HEK293 (cell line): ENCODE results near the gene PTPN6.

ENCODE experiments used
- BCL11B ChIP-seq: fragments of 450-650 bp; formaldehyde crosslinking; IDR thresholded peaks from 2 replicates; pipeline ENCODE4 v1.5.1; 2016; ENCODE audit warnings: low read depth, missing biosample characterization, missing genetic modification characterization
- GLI2 ChIP-seq: fragments of 450-650 bp; formaldehyde crosslinking; IDR thresholded peaks from 2 replicates; pipeline ENCODE4; 2017; ENCODE audit warnings: missing biosample characterization, missing genetic modification characterization, low read depth, borderline replicate concordance
- GLIS1 ChIP-seq: fragments of 450-650 bp; formaldehyde crosslinking; IDR thresholded peaks from 2 replicates; pipeline ENCODE4 v1.5.1; 2016; ENCODE audit warnings: missing biosample characterization, missing genetic modification characterization
- GLIS2 ChIP-seq: fragments of 450-650 bp; formaldehyde crosslinking; IDR thresholded peaks from 2 replicates; pipeline ENCODE4 v1.5.1; 2016; ENCODE audit warnings: missing biosample characterization, missing genetic modification characterization
- HOXD13 ChIP-seq: sonication (generic); formaldehyde crosslinking; IDR thresholded peaks from 2 replicates; pipeline ENCODE4 v1.8.0; 2022; ENCODE audit warnings: missing genetic modification reagents, borderline replicate concordance
- ZBTB7A ChIP-seq: fragments of 450-650 bp; formaldehyde crosslinking; IDR thresholded peaks from 2 replicates; pipeline ENCODE4 v1.5.1; 2016; ENCODE audit warnings: low read depth, missing biosample characterization, missing genetic modification characterization
- ZEB2 ChIP-seq: fragments of 450-650 bp; formaldehyde crosslinking; IDR thresholded peaks from 2 replicates; pipeline ENCODE4 v1.5.1; 2016; ENCODE audit warnings: missing biosample characterization, missing genetic modification characterization
- ZNF184 ChIP-seq: fragments of 450-650 bp; IDR thresholded peaks from 2 replicates; pipeline ENCODE4 v1.5.1; 2018; ENCODE audit warnings: missing biosample characterization, mild to moderate bottlenecking, missing genetic modification characterization
- ZNF302 ChIP-seq: fragments of 450-650 bp; formaldehyde crosslinking; IDR thresholded peaks from 2 replicates; pipeline ENCODE4 v1.5.1; 2016; ENCODE audit warnings: missing biosample characterization, missing genetic modification characterization, low read depth
- ZNF350 ChIP-seq: fragments of 450-650 bp; formaldehyde crosslinking; IDR thresholded peaks from 2 replicates; pipeline ENCODE4 v1.5.0; 2017; ENCODE audit warnings: missing biosample characterization, mild to moderate bottlenecking, missing genetic modification characterization
- ZNF391 ChIP-seq: fragments of 450-650 bp; formaldehyde crosslinking; IDR thresholded peaks from 2 replicates; pipeline ENCODE4 v1.5.1; 2016; ENCODE audit warnings: low read depth, missing biosample characterization, missing genetic modification characterization, borderline replicate concordance
- ZNF510 ChIP-seq: fragments of 450-650 bp; formaldehyde crosslinking; IDR thresholded peaks from 2 replicates; pipeline ENCODE4 v1.5.1; 2018; ENCODE audit warnings: mild to moderate bottlenecking, missing genetic modification characterization, missing biosample characterization; ENCODE audit not compliant: insufficient replicate concordance
- ZNF548 ChIP-seq: fragments of 450-650 bp; formaldehyde crosslinking; IDR thresholded peaks from 2 replicates; pipeline ENCODE4 v1.5.1; 2016; ENCODE audit warnings: missing biosample characterization, missing genetic modification characterization
- ZNF701 ChIP-seq: fragments of 450-650 bp; formaldehyde crosslinking; IDR thresholded peaks from 2 replicates; pipeline ENCODE4 v1.5.1; 2016; ENCODE audit warnings: missing biosample characterization, missing genetic modification characterization
- ZNF707 ChIP-seq: fragments of 450-650 bp; formaldehyde crosslinking; IDR thresholded peaks from 2 replicates; pipeline ENCODE4 v1.5.1; 2016; ENCODE audit warnings: missing biosample characterization, missing genetic modification characterization
- ZSCAN16 ChIP-seq: fragments of 450-650 bp; formaldehyde crosslinking; IDR thresholded peaks from 2 replicates; pipeline ENCODE4 v1.5.1; 2016; ENCODE audit warnings: missing biosample characterization, missing genetic modification characterization
- TF ChIP-seq, protein P1 (sequence below): fragments of 450-650 bp; formaldehyde crosslinking; IDR thresholded peaks from 2 replicates; pipeline ENCODE4 v1.5.0; 2017; ENCODE audit warnings: missing biosample characterization, missing genetic modification characterization, borderline replicate concordance
- TF ChIP-seq, protein P2 (sequence below): fragments of 450-650 bp; formaldehyde crosslinking; IDR thresholded peaks from 2 replicates; pipeline ENCODE4 v1.5.1; 2016; ENCODE audit warnings: missing biosample characterization, missing genetic modification characterization
- TF ChIP-seq, protein P3 (sequence below): fragments of 450-650 bp; formaldehyde crosslinking; IDR thresholded peaks from 2 replicates; pipeline ENCODE4 v1.5.1; 2016; ENCODE audit warnings: missing biosample characterization, missing genetic modification characterization, low read depth
- TF ChIP-seq, protein P4 (sequence below): fragments of 450-650 bp; formaldehyde crosslinking; IDR thresholded peaks from 2 replicates; pipeline ENCODE4 v1.5.1; 2016; ENCODE audit warnings: missing biosample characterization, missing genetic modification characterization
- TF ChIP-seq, protein P5 (sequence below): fragments of 450-650 bp; formaldehyde crosslinking; IDR thresholded peaks from 2 replicates; pipeline ENCODE4 v1.5.1; 2016; ENCODE audit warnings: missing biosample characterization, missing genetic modification characterization
- TF ChIP-seq, protein P6 (sequence below): fragments of 450-650 bp; formaldehyde crosslinking; IDR thresholded peaks from 2 replicates; pipeline ENCODE4 v1.5.1; 2016; ENCODE audit warnings: missing biosample characterization, missing genetic modification characterization
- TF ChIP-seq, protein P7 (sequence below): sonication (generic); formaldehyde crosslinking; IDR thresholded peaks from 2 replicates; pipeline ENCODE4 v1.8.1; 2022; ENCODE audit warnings: mild to moderate bottlenecking, moderate library complexity, missing genetic modification reagents

PTPN6 gene

DNA sequence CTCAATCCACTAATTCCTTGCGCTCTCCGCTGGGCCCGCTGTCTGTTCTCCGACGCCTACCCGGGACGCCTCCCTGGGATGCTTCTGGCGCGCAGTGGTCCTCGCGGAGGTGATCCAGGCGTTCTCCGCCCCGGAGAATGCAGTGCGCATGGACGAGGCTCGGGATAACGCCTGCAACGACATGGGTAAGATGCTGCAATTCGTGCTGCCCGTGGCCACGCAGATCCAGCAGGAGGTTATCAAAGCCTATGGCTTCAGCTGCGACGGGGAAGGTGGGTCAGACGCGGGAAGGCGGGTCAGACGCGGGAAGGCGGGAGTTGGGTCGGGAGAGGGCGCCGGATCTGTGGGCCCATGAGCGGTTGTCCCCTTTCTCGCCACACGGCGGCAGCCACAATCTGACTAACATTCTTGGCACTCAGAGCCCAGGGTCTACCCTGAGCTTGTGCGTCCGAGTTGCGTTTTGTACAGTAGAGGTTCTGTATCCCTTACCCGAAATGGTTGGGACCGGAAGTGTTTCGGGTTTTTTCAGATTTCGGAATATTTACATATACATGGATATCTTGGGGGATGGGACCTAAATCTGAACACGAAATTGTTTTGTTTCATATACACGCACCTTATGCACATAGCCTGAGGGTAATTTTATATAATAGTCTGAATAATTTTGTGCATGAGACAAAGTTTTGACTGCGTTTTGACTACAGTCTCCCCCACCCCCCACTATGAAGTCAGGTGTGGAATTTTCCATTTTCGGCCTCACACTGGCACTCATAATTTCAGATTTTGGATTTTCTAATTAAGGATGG lies 6.6 kb upstream of the PTPN6 start (continued):
- TF ChIP-seq, protein P1, sequence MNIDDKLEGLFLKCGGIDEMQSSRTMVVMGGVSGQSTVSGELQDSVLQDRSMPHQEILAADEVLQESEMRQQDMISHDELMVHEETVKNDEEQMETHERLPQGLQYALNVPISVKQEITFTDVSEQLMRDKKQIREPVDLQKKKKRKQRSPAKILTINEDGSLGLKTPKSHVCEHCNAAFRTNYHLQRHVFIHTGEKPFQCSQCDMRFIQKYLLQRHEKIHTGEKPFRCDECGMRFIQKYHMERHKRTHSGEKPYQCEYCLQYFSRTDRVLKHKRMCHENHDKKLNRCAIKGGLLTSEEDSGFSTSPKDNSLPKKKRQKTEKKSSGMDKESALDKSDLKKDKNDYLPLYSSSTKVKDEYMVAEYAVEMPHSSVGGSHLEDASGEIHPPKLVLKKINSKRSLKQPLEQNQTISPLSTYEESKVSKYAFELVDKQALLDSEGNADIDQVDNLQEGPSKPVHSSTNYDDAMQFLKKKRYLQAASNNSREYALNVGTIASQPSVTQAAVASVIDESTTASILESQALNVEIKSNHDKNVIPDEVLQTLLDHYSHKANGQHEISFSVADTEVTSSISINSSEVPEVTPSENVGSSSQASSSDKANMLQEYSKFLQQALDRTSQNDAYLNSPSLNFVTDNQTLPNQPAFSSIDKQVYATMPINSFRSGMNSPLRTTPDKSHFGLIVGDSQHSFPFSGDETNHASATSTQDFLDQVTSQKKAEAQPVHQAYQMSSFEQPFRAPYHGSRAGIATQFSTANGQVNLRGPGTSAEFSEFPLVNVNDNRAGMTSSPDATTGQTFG (tag by site-specific recombination), result no peak; the same call in 1 of the 2 replicates
- TF ChIP-seq ZNF510 (tag by site-specific recombination), result no peak
- TF ChIP-seq, protein P2, sequence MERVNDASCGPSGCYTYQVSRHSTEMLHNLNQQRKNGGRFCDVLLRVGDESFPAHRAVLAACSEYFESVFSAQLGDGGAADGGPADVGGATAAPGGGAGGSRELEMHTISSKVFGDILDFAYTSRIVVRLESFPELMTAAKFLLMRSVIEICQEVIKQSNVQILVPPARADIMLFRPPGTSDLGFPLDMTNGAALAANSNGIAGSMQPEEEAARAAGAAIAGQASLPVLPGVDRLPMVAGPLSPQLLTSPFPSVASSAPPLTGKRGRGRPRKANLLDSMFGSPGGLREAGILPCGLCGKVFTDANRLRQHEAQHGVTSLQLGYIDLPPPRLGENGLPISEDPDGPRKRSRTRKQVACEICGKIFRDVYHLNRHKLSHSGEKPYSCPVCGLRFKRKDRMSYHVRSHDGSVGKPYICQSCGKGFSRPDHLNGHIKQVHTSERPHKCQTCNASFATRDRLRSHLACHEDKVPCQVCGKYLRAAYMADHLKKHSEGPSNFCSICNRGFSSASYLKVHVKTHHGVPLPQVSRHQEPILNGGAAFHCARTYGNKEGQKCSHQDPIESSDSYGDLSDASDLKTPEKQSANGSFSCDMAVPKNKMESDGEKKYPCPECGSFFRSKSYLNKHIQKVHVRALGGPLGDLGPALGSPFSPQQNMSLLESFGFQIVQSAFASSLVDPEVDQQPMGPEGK (tag by site-specific recombination), result peak; percentile 52
- peak; percentile 72; the same call in 1 of the 2 replicates for TF ChIP-seq ZNF548 (tag by site-specific recombination)
- TF ChIP-seq ZEB2 (tag by site-specific recombination), result peak; percentile 97
- TF ChIP-seq, protein P3, sequence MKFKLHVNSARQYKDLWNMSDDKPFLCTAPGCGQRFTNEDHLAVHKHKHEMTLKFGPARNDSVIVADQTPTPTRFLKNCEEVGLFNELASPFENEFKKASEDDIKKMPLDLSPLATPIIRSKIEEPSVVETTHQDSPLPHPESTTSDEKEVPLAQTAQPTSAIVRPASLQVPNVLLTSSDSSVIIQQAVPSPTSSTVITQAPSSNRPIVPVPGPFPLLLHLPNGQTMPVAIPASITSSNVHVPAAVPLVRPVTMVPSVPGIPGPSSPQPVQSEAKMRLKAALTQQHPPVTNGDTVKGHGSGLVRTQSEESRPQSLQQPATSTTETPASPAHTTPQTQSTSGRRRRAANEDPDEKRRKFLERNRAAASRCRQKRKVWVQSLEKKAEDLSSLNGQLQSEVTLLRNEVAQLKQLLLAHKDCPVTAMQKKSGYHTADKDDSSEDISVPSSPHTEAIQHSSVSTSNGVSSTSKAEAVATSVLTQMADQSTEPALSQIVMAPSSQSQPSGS, result no peak
- no peak for TF ChIP-seq ZNF302 (tag by site-specific recombination)
- no peak; the same call in 1 of the 2 replicates for TF ChIP-seq BCL11B (tag by site-specific recombination)
- TF ChIP-seq GLI2, result no peak
- TF ChIP-seq ZNF701 (tag by site-specific recombination), result no peak
- TF ChIP-seq, protein P4, sequence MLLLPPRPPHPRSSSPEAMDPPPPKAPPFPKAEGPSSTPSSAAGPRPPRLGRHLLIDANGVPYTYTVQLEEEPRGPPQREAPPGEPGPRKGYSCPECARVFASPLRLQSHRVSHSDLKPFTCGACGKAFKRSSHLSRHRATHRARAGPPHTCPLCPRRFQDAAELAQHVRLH (tag by site-specific recombination), result no peak; the same call in 1 of the 2 replicates
- TF ChIP-seq ZSCAN16, result 0 out of 2 replicates have a peak, but pooled peaks have one; percentile 9
- TF ChIP-seq, protein P5, sequence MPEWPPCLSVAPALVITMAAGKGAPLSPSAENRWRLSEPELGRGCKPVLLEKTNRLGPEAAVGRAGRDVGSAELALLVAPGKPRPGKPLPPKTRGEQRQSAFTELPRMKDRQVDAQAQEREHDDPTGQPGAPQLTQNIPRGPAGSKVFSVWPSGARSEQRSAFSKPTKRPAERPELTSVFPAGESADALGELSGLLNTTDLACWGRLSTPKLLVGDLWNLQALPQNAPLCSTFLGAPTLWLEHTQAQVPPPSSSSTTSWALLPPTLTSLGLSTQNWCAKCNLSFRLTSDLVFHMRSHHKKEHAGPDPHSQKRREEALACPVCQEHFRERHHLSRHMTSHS, result no peak
- no peak for TF ChIP-seq ZNF350 (tag by site-specific recombination)
- TF ChIP-seq, protein P6, sequence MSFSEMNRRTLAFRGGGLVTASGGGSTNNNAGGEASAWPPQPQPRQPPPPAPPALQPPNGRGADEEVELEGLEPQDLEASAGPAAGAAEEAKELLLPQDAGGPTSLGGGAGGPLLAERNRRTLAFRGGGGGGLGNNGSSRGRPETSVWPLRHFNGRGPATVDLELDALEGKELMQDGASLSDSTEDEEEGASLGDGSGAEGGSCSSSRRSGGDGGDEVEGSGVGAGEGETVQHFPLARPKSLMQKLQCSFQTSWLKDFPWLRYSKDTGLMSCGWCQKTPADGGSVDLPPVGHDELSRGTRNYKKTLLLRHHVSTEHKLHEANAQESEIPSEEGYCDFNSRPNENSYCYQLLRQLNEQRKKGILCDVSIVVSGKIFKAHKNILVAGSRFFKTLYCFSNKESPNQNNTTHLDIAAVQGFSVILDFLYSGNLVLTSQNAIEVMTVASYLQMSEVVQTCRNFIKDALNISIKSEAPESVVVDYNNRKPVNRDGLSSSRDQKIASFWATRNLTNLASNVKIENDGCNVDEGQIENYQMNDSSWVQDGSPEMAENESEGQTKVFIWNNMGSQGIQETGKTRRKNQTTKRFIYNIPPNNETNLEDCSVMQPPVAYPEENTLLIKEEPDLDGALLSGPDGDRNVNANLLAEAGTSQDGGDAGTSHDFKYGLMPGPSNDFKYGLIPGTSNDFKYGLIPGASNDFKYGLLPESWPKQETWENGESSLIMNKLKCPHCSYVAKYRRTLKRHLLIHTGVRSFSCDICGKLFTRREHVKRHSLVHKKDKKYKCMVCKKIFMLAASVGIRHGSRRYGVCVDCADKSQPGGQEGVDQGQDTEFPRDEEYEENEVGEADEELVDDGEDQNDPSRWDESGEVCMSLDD (tag by site-specific recombination), result no peak; the same call in 1 of the 2 replicates
- no peak for TF ChIP-seq ZNF391 (tag by site-specific recombination)
- peak; percentile 80 for TF ChIP-seq GLIS1 (tag by site-specific recombination)
- TF ChIP-seq HOXD13 (CRISPR knock-in tag), result no peak
- TF ChIP-seq ZNF707, result no peak
- TF ChIP-seq, protein P7, sequence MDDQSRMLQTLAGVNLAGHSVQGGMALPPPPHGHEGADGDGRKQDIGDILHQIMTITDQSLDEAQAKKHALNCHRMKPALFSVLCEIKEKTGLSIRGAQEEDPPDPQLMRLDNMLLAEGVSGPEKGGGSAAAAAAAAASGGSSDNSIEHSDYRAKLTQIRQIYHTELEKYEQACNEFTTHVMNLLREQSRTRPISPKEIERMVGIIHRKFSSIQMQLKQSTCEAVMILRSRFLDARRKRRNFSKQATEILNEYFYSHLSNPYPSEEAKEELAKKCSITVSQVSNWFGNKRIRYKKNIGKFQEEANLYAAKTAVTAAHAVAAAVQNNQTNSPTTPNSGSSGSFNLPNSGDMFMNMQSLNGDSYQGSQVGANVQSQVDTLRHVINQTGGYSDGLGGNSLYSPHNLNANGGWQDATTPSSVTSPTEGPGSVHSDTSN (CRISPR knock-in tag), result no peak
- TF ChIP-seq ZBTB7A, result peak; percentile 84; the same call in 1 of the 2 replicates
- TF ChIP-seq ZNF184 (tag by site-specific recombination), result no peak
- peak; percentile 79 for TF ChIP-seq GLIS2
